Measurements from ENCODE around the gene NSMCE1. TPM values are rescaled to one million over a fixed set of nuclear protein-coding genes. Genes with fewer than 3 reads are reported as not detected.

Gene NSMCE1
- total and polyA plus RNA-seq, 10 donors = 18.4 to 79.0 (median 36.7) TPM

DNA sequence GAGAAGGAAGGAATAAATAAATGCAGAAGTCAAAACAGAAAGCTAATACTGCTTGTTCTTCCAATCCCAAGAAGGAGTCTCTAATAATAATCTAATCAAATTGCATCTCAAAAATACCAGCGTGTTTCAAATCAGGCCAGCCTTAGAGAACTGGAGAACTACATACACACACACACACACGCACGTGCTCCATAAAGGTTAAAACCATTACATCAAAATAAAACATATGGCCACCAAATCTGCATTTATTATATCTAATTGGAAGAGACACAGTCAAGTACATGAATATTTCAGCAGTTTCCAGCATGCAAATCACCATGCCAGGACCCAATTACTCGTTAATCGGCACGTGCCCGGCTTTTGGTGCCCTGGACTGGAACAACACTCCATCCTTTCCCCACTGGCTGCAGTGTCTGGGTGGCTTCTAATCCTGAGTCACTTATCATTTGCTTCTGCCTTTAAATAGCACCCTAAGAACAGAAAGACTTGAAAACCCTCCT, 85.6 kb downstream of the NSMCE1 start:
- Histone ChIP-seq H3K9me3 (peaks cover 0 to 5% (median 0%) of the 10 kb centered on the region in 8 donors), H3K27ac (no peak overlapping the region), H3K27me3 (replicated peaks in 1 of 7) (no peaks in the 10 kb centered on the region), H3K4me3 (no peak overlapping the region), H3K36me3 (no peaks in the 10 kb centered on the region), H3K4me1 (peaks cover 9 to 17% (median 10%) of the 10 kb centered on the region in 6 donors)
- intact Hi-C loops (cut with DNase I; ENCODE audit: low total_unique reads) = no loop called here
- DNase-seq = no peak
- 82 to 85% (median 84%) methylated on average over 7 of the region's 7 CpGs for WGBS, 5 donors
- TF ChIP-seq POLR2AphosphoS5 (IDR thresholded peaks at IDR 0.05) (no peak), POLR2A (IDR thresholded peaks at IDR 0.05) (no peak)
- TF ChIP-seq, protein P1, sequence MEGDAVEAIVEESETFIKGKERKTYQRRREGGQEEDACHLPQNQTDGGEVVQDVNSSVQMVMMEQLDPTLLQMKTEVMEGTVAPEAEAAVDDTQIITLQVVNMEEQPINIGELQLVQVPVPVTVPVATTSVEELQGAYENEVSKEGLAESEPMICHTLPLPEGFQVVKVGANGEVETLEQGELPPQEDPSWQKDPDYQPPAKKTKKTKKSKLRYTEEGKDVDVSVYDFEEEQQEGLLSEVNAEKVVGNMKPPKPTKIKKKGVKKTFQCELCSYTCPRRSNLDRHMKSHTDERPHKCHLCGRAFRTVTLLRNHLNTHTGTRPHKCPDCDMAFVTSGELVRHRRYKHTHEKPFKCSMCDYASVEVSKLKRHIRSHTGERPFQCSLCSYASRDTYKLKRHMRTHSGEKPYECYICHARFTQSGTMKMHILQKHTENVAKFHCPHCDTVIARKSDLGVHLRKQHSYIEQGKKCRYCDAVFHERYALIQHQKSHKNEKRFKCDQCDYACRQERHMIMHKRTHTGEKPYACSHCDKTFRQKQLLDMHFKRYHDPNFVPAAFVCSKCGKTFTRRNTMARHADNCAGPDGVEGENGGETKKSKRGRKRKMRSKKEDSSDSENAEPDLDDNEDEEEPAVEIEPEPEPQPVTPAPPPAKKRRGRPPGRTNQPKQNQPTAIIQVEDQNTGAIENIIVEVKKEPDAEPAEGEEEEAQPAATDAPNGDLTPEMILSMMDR (IDR thresholded peaks at IDR 0.05 in 8 of 11, conservative IDR thresholded peaks at IDR 0.05 in 3 of 11) = no peak

GRCh38 chr16:27181019-27181790, 87.4 kb downstream of the NSMCE1 start:
- Histone ChIP-seq H3K4me1 (peaks cover 9 to 17% (median 10%) of the 10 kb centered on the region in 6 donors), H3K9me3 (peaks cover 0 to 5% (median 0%) of the 10 kb centered on the region in 8 donors), H3K36me3 (no peaks in the 10 kb centered on the region), H3K27ac (no peak overlapping the region), H3K4me3 (no peak overlapping the region), H3K27me3 (replicated peaks in 1 of 7) (no peaks in the 10 kb centered on the region)
- TF ChIP-seq POLR2AphosphoS5 (IDR thresholded peaks at IDR 0.05) (no peak), POLR2A (IDR thresholded peaks at IDR 0.05) (no peak)
- TF ChIP-seq, protein P1 (IDR thresholded peaks at IDR 0.05 in 8 of 11, conservative IDR thresholded peaks at IDR 0.05 in 3 of 11) = no peak
- DNase-seq = no peak
- WGBS, 5 donors = 77 to 98% (median 89%) methylated on average over 8 of the region's 8 CpGs
- intact Hi-C loops (cut with DNase I; ENCODE audit: low total_unique reads) = no loop called here

DNA sequence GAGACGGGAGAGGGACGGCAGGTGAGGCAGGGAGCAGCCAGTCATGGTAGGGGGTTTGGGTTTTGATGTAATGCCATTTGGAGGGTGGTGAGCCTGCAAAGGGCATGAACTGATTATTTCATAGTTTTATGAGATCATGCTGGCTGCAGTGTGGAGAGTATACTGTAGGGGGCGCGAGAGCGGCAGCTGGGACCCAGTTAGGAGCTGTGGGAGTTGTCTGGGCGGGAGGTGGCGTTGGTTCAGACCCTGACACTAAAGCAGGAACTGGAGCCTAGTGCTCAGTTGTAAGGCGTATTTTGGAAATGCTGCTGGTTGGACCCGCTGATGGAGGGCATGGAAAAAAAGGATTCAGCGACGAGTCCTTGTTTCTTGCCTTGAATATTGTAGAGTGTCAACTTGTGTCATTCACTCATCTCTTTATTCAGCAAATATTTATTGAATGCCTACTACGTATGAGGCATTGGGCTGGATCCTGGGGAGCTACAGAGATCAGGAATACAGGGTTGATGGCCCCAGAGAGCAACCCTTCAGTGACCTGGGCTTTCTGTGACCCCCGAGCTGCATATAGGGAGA, 89.0 kb downstream of the NSMCE1 start:
- intact Hi-C loops (cut with DNase I; ENCODE audit: low total_unique reads) = loop anchor here (5.0 to 10.0 kb wide), 2 partner anchors 55 to 188 kb away; no protein-coding TSS in a partner anchor

More for the DNA sequence above, 89.0 kb downstream of the NSMCE1 start:
- no peaks in the 10 kb centered on the region for H3K27me3 ChIP-seq (replicated peaks in 1 of 7)
- H3K4me1 ChIP-seq = peaks cover 9 to 22% (median 12%) of the 10 kb centered on the region in 6 donors
- no peaks in the 10 kb centered on the region for H3K36me3 ChIP-seq
- peaks cover 0 to 5% (median 0%) of the 10 kb centered on the region in 8 donors for H3K9me3 ChIP-seq
- WGBS, 5 donors = 24 to 28% (median 24%) methylated on average over 13 of the region's 13 CpGs
- no peak overlapping the region for H3K4me3 ChIP-seq
- TF ChIP-seq POLR2A (IDR thresholded peaks at IDR 0.05) (no peak), POLR2AphosphoS5 (IDR thresholded peaks at IDR 0.05) (peak in 2 of 3 donors; percentile 58 to 71)
- TF ChIP-seq, protein P1 (IDR thresholded peaks at IDR 0.05 in 8 of 11, conservative IDR thresholded peaks at IDR 0.05 in 3 of 11) = peak; percentile 89 to 99 (median 95)
- peak overlapping the region in 1 of 8 donors; percentile 22 for H3K27ac ChIP-seq
- DNase-seq = peak; percentile 94

All from spleen (tissue), 11 donors.